Measurements from ENCODE around the gene PRRC2A.

PRRC2A gene

DNA sequence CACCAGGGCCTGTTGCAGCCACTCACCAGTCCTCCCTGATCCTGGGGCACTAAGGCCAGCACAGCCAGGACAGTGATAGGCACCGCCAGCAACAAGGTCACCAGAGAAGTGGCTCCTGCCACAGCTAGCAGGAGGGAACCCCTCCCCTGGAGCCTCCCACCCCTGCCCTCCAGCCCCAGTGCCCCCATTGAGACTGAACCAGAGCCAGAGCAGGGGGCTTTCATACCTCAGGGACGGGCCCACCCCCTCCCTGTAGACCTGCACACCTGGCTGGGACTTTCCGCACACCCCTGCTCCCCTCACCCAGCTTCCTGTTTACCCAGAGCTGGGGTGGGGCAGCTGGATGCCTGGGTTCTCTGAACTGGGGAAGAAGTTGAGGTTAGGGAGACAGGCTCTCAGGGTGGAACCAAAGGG, 38.3 kb upstream of the PRRC2A start, which contains the start of gene LTB:
Gene LTB, minus strand, starts transcription at position 195 of the 414 bp plus-strand sequence. Its CDS starts 7 bp downstream, at position 188.
- H3K27ac ChIP-seq (ENCODE audit: extremely low read depth, low read depth, low read length): no peak within 1 kb of the TSS
- H3K4me3 ChIP-seq (ENCODE audit: low read depth, low read length): peak within 1 kb of the TSS; percentile 44
- no peaks in the 10 kb centered on the region for H3K36me3 ChIP-seq (ENCODE audit: control insufficient read depth in 2 of 2, insufficient read depth in 1 of 2, low read length in 2 of 2)
- CTCF ChIA-PET: interaction anchor here (0.6 to 18.7 kb wide), 10 partner anchors 8 to 1298 kb away, joined by 3 to 518 read pairs (median 6); partner anchors contain the start of genes ATP6V1G2, LTA, NCR3 and NFKBIL1
- POLR2A ChIA-PET: interaction anchor here (0.9 to 1.5 kb wide), 5 partner anchors 8 to 245 kb away, joined by 3 to 6 read pairs (median 4); partner anchors contain the start of genes DDX39B, HSPA1B and PRRC2A
- H3K4me1 ChIP-seq (ENCODE audit: control insufficient read depth, insufficient read depth, low read length): peaks cover 4% of the 10 kb centered on the region; the same call in 1 of the 2 replicates
- H3K9me3 ChIP-seq (ENCODE audit: control insufficient read depth, insufficient read depth, low read depth, low read length): no peaks in the 10 kb centered on the region
- TF ChIP-seq ZNF596 (tag by site-specific recombination; IDR thresholded peaks at IDR 0.05) (no peak), ZNF548 (tag by site-specific recombination; IDR thresholded peaks at IDR 0.05) (no peak), ZNF354C (tag by site-specific recombination; IDR thresholded peaks at IDR 0.05; ENCODE audit: borderline replicate concordance, low read depth) (no peak)

- Histone ChIP-seq H3K4me1 (ENCODE audit: control insufficient read depth, insufficient read depth, low read length) (peaks cover 4% of the 10 kb centered on the region; the same call in 1 of the 2 replicates), H3K4me3 (ENCODE audit: low read depth, low read length) (no peak overlapping the region), H3K27ac (ENCODE audit: extremely low read depth, low read depth, low read length) (no peak overlapping the region), H3K9me3 (ENCODE audit: control insufficient read depth, insufficient read depth, low read depth, low read length) (no peaks in the 10 kb centered on the region), H3K36me3 (ENCODE audit: control insufficient read depth in 2 of 2, insufficient read depth in 1 of 2, low read length in 2 of 2) (no peaks in the 10 kb centered on the region)
- ChIA-PET POLR2A (no interaction called here), CTCF (interaction anchor here (0.6 to 18.7 kb wide), 16 partner anchors 8 to 389 kb away, joined by 3 to 518 read pairs (median 5); partner anchors contain the start of genes ATP6V1G2, NCR3, NFKBIL1 and TNF)
- TF ChIP-seq SP2 (tag by site-specific recombination; IDR thresholded peaks at IDR 0.05): no peak
- TF ChIP-seq KLF17 (tag by site-specific recombination; IDR thresholded peaks at IDR 0.05): no peak
- no peak for TF ChIP-seq KLF8 (tag by site-specific recombination; IDR thresholded peaks at IDR 0.05)
- TF ChIP-seq TCF7L2 (IDR thresholded peaks at IDR 0.05; ENCODE audit: borderline replicate concordance, low read depth, low read length): no peak
- no peak for TF ChIP-seq ZNF37A (tag by site-specific recombination; IDR thresholded peaks at IDR 0.05)
- TF ChIP-seq FEZF1 (tag by site-specific recombination; IDR thresholded peaks at IDR 0.05): no peak
- no peak for TF ChIP-seq ZIC2 (tag by site-specific recombination; IDR thresholded peaks at IDR 0.05)
- no peak for TF ChIP-seq ZNF155 (tag by site-specific recombination; IDR thresholded peaks at IDR 0.05)
- TF ChIP-seq, protein P1, sequence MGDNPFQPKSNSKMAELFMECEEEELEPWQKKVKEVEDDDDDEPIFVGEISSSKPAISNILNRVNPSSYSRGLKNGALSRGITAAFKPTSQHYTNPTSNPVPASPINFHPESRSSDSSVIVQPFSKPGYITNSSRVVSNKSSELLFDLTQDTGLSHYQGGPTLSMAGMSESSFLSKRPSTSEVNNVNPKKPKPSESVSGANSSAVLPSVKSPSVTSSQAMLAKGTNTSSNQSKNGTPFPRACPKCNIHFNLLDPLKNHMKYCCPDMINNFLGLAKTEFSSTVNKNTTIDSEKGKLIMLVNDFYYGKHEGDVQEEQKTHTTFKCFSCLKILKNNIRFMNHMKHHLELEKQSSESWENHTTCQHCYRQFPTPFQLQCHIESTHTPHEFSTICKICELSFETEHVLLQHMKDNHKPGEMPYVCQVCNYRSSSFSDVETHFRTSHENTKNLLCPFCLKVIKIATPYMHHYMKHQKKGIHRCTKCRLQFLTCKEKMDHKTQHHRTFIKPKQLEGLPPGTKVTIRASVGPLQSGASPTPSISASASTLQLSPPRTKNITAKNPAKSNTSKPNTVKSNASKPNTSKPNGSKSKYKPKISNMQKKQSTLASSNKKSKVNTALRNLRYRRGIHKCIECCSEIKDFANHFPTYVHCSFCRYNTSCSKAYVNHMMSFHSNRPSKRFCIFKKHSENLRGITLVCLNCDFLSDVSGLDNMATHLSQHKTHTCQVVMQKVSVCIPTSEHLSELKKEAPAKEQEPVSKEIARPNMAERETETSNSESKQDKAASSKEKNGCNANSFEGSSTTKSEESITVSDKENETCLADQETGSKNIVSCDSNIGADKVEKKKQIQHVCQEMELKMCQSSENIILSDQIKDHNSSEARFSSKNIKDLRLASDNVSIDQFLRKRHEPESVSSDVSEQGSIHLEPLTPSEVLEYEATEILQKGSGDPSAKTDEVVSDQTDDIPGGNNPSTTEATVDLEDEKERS (tag by site-specific recombination; IDR thresholded peaks at IDR 0.05): no peak
- no peak for TF ChIP-seq ZNF214 (tag by site-specific recombination; IDR thresholded peaks at IDR 0.05; ENCODE audit: borderline replicate concordance)
- TF ChIP-seq ZNF311 (tag by site-specific recombination; IDR thresholded peaks at IDR 0.05; ENCODE audit: borderline replicate concordance): no peak
- TF ChIP-seq ZNF48 (tag by site-specific recombination; IDR thresholded peaks at IDR 0.05): no peak
- TF ChIP-seq ZFHX2 (tag by site-specific recombination; conservative IDR thresholded peaks at IDR 0.05): no peak
- no peak for TF ChIP-seq ZFP3 (tag by site-specific recombination; IDR thresholded peaks at IDR 0.05; ENCODE audit: low read depth)
Measured at GRCh38 chr6:31585491-31585890, 35.0 kb upstream of the PRRC2A start.

DNA sequence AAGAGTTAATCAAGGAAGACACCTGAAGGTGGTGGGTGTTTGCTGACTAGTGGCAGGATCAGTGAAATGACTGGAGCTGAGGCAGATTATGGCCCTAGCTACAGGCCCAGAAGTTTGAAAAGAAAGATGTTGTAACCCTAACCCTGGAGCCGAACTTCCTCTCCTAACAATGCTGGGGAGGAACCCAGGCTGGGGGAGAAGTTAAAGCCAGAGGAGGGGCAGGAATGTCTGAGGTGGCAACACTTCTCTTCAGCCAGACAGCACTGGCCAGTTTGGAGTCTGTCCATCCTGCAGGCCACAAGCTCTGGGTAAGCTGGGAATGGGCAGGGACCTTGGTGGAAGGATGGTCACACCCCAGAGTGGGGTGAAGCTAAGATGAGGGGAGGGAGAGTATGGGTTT, 34.5 kb upstream of the PRRC2A start, which contains the start of gene LST1:
Gene LST1, plus strand, starts transcription at position 270 of the 400 bp plus-strand sequence. CDS start 1,023 bp downstream, outside the sequence.
- ChIA-PET CTCF (interaction anchor here (0.6 to 18.7 kb wide), 15 partner anchors 8 to 390 kb away, joined by 3 to 518 read pairs (median 3); partner anchors contain the start of genes ATP6V1G2, NCR3, NFKBIL1 and TNF), POLR2A (no interaction called here)
- Histone ChIP-seq H3K4me3 (ENCODE audit: low read depth, low read length) (no peak within 1 kb of the TSS), H3K27ac (ENCODE audit: extremely low read depth, low read depth, low read length) (no peak within 1 kb of the TSS), H3K9me3 (ENCODE audit: control insufficient read depth, insufficient read depth, low read depth, low read length) (no peaks in the 10 kb centered on the region), H3K36me3 (ENCODE audit: control insufficient read depth in 2 of 2, insufficient read depth in 1 of 2, low read length in 2 of 2) (no peaks in the 10 kb centered on the region), H3K4me1 (ENCODE audit: control insufficient read depth, insufficient read depth, low read length) (peaks cover 4% of the 10 kb centered on the region; the same call in 1 of the 2 replicates)
- no peak for TF ChIP-seq ZNF394 (tag by site-specific recombination; IDR thresholded peaks at IDR 0.05; ENCODE audit: borderline replicate concordance)
- no peak for TF ChIP-seq ZNF677 (tag by site-specific recombination; IDR thresholded peaks at IDR 0.05)
- no peak for TF ChIP-seq ZNF311 (tag by site-specific recombination; IDR thresholded peaks at IDR 0.05; ENCODE audit: borderline replicate concordance)
- TF ChIP-seq ZNF174 (tag by site-specific recombination; IDR thresholded peaks at IDR 0.05): no peak
- no peak for TF ChIP-seq ZNF513 (tag by site-specific recombination; IDR thresholded peaks at IDR 0.05)
- TF ChIP-seq ZNF335 (tag by site-specific recombination; conservative IDR thresholded peaks at IDR 0.05): no peak
- TF ChIP-seq RBAK (tag by site-specific recombination; IDR thresholded peaks at IDR 0.05): no peak
- TF ChIP-seq ZNF624 (tag by site-specific recombination; IDR thresholded peaks at IDR 0.05): no peak
- TF ChIP-seq ZSCAN16 (tag by site-specific recombination; IDR thresholded peaks at IDR 0.05): no peak
- TF ChIP-seq BCL6B (tag by site-specific recombination; IDR thresholded peaks at IDR 0.05): no peak
